ENCODE data around the gene POLD1. TPM values are rescaled to one million over a fixed set of nuclear protein-coding genes. Genes with fewer than 3 reads are reported as not detected.
A peak's percentile ranks its signal among the peaks of the same experiment; 100 is the strongest.
"Not testable (repeated sequence)": the region's sequence is repeated elsewhere in the genome, so short reads cannot be mapped to it uniquely, and the experiment has no call there.

The POLD1 gene
- polyA plus RNA-seq, 3 donors: 9.3 to 22.4 (median 15.6) TPM

DNA sequence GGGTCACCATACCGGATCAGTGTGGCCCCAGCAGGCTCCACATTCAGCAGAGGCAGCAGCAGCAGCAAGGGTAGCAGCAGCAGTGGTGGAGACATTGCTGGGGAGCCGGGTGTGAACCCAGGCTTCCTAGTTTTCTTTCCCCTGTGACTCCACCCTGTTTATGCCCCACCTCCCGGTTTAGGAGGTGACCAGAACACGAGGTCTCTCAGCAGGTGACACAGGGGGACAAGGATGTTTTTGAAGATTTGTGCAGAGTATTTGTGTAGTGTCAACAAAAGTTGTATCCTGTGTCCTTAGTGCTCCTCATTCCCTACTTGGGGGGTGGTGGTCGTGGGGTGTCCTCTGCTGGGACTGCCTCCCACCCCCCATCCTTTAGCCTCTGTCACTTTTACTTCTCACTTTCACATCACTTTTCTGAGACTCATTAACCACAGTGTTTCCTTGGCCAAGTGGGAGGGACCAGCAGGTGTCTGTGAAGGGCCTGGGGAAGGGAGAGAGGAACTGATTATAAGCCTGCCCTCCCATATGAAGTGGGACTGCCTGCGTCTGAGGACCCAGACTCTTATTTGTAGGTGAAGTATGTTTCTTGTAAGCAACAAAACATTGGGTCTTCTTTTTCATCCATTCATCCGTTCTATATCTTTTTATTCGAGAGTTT is 39.4 kb upstream of the POLD1 start:
- Mint-ChIP-seq H3K4me3 (peak overlapping the region; percentile 76 to 88), H3K4me1 (peaks cover 71% of the 10 kb centered on the region), H3K9me3 (peaks cover 0 to 4% (median 3%) of the 10 kb centered on the region in 7 donors), H3K36me3 (peaks cover 3 to 11% of the 10 kb centered on the region in 2 donors), H3K27ac (peak overlapping the region; percentile 74 to 96 (median 88)), H3K27me3 (ENCODE audit: low read depth in 3 of 3) (peaks cover 0 to 3% (median 0%) of the 10 kb centered on the region in 3 donors)
- Histone ChIP-seq H3K9ac (ENCODE audit: insufficient read depth, low read length, poor library complexity, severe bottlenecking) (peak overlapping the region; percentile 61), H3K4me2 (replicated peaks; ENCODE audit: extremely low read depth, low read length, poor library complexity, severe bottlenecking) (peak overlapping the region; percentile 93), H2AFZ (ENCODE audit: insufficient read depth, low read depth, low read length, poor library complexity, severe bottlenecking) (peak overlapping the region; percentile 21), H3K79me2 (ENCODE audit: insufficient read depth, low read length) (peaks cover 46% of the 10 kb centered on the region), H3K36me3 (replicated peaks in 1 of 2; ENCODE audit: control insufficient read depth in 1 of 2, insufficient read depth in 2 of 2, low read length in 2 of 2) (peaks cover 0 to 2% of the 10 kb centered on the region in 2 donors), H3K4me1 (ENCODE audit: control insufficient read depth in 1 of 2, insufficient read depth in 2 of 2, low read length in 2 of 2) (peaks cover 82 to 85% of the 10 kb centered on the region in 2 donors), H3K9me3 (replicated peaks in 1 of 2; ENCODE audit: control insufficient read depth in 1 of 2, insufficient read depth in 1 of 2, low read length in 2 of 2) (no peaks in the 10 kb centered on the region), H4K20me1 (ENCODE audit: insufficient read depth, low read length) (peaks cover 19% of the 10 kb centered on the region), H3K4me3 (replicated peaks in 1 of 3; ENCODE audit: low read depth in 2 of 3, low read length in 3 of 3) (peak overlapping the region; percentile 51 to 97 (median 88)), H3K27ac (ENCODE audit: low read depth in 1 of 2, low read length in 2 of 2) (peak overlapping the region; percentile 70 to 87), H3K27me3 (ENCODE audit: control insufficient read depth in 2 of 2, insufficient read depth in 2 of 2, low read length in 2 of 2) (no peaks in the 10 kb centered on the region)
- peak; percentile 58 to 71 (median 59) for DNase-seq
- intact Hi-C loops (cut with micrococcal nuclease): no loop called here
- WGBS (ENCODE audit: insufficient coverage): no CpG with 5 or more reads among the region's 8 CpGs
- TF ChIP-seq, protein P1, sequence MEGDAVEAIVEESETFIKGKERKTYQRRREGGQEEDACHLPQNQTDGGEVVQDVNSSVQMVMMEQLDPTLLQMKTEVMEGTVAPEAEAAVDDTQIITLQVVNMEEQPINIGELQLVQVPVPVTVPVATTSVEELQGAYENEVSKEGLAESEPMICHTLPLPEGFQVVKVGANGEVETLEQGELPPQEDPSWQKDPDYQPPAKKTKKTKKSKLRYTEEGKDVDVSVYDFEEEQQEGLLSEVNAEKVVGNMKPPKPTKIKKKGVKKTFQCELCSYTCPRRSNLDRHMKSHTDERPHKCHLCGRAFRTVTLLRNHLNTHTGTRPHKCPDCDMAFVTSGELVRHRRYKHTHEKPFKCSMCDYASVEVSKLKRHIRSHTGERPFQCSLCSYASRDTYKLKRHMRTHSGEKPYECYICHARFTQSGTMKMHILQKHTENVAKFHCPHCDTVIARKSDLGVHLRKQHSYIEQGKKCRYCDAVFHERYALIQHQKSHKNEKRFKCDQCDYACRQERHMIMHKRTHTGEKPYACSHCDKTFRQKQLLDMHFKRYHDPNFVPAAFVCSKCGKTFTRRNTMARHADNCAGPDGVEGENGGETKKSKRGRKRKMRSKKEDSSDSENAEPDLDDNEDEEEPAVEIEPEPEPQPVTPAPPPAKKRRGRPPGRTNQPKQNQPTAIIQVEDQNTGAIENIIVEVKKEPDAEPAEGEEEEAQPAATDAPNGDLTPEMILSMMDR (IDR thresholded peaks at IDR 0.05): no peak

DNA sequence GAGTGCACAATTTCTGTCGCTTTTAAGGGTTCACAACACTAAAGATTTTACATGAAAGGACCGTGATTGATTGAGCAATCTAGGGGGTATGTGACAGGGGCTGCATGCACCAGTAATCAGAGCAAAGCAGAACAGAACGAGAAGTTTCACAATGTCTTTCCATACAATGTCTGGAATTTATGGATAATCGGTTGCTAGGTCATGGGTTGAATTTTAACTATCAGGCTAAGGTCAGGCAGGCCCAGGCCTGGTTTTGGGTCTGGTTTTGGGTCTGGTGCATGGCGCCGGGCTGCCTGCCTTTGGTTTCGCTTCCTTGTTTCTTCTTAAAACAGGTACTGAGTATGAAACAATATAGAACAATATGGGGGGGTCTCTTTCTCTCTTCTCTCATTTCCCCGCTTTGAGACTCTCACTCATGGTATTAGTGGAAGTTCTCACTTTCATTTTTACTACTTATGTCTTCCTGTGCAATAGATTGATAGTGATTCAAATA is 37.0 kb upstream of the POLD1 start:
- H3K27me3 ChIP-seq (ENCODE audit: control insufficient read depth in 2 of 2, insufficient read depth in 2 of 2, low read length in 2 of 2); intact Hi-C loops (cut with micrococcal nuclease); H4K20me1 ChIP-seq (ENCODE audit: insufficient read depth, low read length); H3K9me3 ChIP-seq (replicated peaks in 1 of 2; ENCODE audit: control insufficient read depth in 1 of 2, insufficient read depth in 1 of 2, low read length in 2 of 2); H3K36me3 ChIP-seq (replicated peaks in 1 of 2; ENCODE audit: control insufficient read depth in 1 of 2, insufficient read depth in 2 of 2, low read length in 2 of 2); H3K36me3 Mint-ChIP-seq; H3K9me3 Mint-ChIP-seq; H2AFZ ChIP-seq (ENCODE audit: insufficient read depth, low read depth, low read length, poor library complexity, severe bottlenecking); H3K9ac ChIP-seq (ENCODE audit: insufficient read depth, low read length, poor library complexity, severe bottlenecking); H3K27me3 Mint-ChIP-seq (ENCODE audit: low read depth in 3 of 3): not testable (repeated sequence)
- 23% methylated on average over 4 of the region's 8 CpGs for WGBS (ENCODE audit: insufficient coverage)
- peak overlapping the region; percentile 22 for H3K4me2 ChIP-seq (replicated peaks; ENCODE audit: extremely low read depth, low read length, poor library complexity, severe bottlenecking)
- H3K79me2 ChIP-seq (ENCODE audit: insufficient read depth, low read length): peaks cover 28% of the 10 kb centered on the region
- Mint-ChIP-seq H3K4me3 (peak overlapping the region in 1 of 2 donors; percentile 70), H3K4me1 (peaks cover 52% of the 10 kb centered on the region), H3K27ac (peak overlapping the region; percentile 66 to 87 (median 79))
- DNase-seq: peak in 2 of 3 donors; percentile 32 to 37
- peaks cover 61% of the 10 kb centered on the region in 2 donors for H3K4me1 ChIP-seq (ENCODE audit: control insufficient read depth in 1 of 2, insufficient read depth in 2 of 2, low read length in 2 of 2)
- H3K4me3 ChIP-seq (replicated peaks in 1 of 3; ENCODE audit: low read depth in 2 of 3, low read length in 3 of 3): peak overlapping the region in 1 of 3 experiments; percentile 39
- H3K27ac ChIP-seq (ENCODE audit: low read depth in 1 of 2, low read length in 2 of 2): peak overlapping the region in 1 of 2 donors; percentile 69

Measured in CD14-positive monocyte (primary cell).